Measurements from ENCODE around the gene BEST4.

BEST4 gene

DNA sequence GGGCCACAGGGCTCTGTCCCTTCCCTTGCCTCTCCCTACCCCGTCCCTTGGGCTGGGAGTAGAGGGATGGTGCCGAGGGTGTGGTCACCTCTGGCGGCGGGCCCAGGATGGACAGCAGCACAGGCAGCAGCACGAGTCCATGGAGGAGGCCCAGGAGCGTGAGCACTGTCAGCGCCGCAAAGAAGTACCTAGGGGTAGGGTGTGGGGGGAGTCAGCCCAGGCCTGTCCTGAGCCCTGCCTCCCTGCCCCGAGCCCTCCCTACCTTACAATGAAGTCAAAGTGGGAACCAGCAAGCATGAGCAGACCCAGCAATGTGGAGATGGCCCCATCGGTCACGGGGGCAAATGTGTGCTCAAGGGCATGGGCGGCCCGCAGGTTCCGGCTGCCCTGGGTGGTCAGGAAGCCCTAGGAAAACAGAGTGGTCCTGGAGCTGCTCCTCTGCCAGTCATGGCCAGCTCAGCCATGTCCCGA is 35.0 kb upstream of the BEST4 start:
- no peak for DNase-seq (ENCODE audit: low read depth)
- H3K4me3 ChIP-seq (ENCODE audit: low read depth, low read length): no peak overlapping the region
- TF ChIP-seq, protein P1, sequence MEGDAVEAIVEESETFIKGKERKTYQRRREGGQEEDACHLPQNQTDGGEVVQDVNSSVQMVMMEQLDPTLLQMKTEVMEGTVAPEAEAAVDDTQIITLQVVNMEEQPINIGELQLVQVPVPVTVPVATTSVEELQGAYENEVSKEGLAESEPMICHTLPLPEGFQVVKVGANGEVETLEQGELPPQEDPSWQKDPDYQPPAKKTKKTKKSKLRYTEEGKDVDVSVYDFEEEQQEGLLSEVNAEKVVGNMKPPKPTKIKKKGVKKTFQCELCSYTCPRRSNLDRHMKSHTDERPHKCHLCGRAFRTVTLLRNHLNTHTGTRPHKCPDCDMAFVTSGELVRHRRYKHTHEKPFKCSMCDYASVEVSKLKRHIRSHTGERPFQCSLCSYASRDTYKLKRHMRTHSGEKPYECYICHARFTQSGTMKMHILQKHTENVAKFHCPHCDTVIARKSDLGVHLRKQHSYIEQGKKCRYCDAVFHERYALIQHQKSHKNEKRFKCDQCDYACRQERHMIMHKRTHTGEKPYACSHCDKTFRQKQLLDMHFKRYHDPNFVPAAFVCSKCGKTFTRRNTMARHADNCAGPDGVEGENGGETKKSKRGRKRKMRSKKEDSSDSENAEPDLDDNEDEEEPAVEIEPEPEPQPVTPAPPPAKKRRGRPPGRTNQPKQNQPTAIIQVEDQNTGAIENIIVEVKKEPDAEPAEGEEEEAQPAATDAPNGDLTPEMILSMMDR (IDR thresholded peaks at IDR 0.05; ENCODE audit: control insufficient read depth, extremely low read depth, insufficient read depth): no peak

DNA sequence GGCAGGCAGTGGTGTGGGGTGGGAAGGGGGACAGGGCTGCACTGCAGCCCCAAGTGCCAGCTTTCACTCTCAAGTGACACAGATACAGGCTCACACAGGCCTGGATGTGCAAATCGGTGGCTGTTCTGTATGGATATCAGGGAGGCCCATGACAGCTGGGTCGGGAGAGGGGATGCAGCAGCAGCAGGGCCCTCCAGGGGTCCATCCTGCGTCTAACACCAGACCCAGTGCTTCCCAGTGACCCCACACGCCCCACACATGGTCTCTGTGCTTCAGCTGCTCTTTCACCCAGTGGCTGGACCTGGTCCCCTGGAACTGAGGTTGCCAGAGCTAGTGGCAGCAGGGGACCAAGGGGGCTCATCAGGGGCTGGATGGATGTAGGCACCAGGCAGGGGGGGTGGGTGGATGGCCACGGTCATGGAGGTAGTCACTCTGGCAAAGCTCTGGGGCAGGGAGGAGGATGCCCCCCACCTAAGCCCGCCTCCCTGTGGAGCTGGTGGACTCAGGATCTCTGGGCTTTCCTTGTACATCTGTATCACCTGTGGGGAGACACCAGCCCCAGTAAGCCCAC is 34.2 kb upstream of the BEST4 start:
- TF ChIP-seq, protein P1 (IDR thresholded peaks at IDR 0.05; ENCODE audit: control insufficient read depth, extremely low read depth, insufficient read depth): no peak
- DNase-seq (ENCODE audit: low read depth): no peak
- no peak overlapping the region for H3K4me3 ChIP-seq (ENCODE audit: low read depth, low read length)

GRCh38 chr1:44821240-44821715 is 33.3 kb upstream of the BEST4 start:
- TF ChIP-seq, protein P1 (IDR thresholded peaks at IDR 0.05; ENCODE audit: control insufficient read depth, extremely low read depth, insufficient read depth): no peak
- DNase-seq (ENCODE audit: low read depth): no peak
- no peak overlapping the region for H3K4me3 ChIP-seq (ENCODE audit: low read depth, low read length)

- H3K4me3 ChIP-seq (ENCODE audit: low read depth, low read length): peak overlapping the region; percentile 65
- DNase-seq (ENCODE audit: low read depth): no peak
- TF ChIP-seq, protein P1 (IDR thresholded peaks at IDR 0.05; ENCODE audit: control insufficient read depth, extremely low read depth, insufficient read depth): no peak
These were observed 32.6 kb upstream of the BEST4 start for GRCh38 chr1:44820328-44821239.

- H3K4me3 ChIP-seq (ENCODE audit: low read depth, low read length): peak overlapping the region; percentile 65
- TF ChIP-seq, protein P1 (IDR thresholded peaks at IDR 0.05; ENCODE audit: control insufficient read depth, extremely low read depth, insufficient read depth): no peak
- DNase-seq (ENCODE audit: low read depth): peak; percentile 72
These were observed 31.8 kb upstream of the BEST4 start for GRCh38 chr1:44819608-44820327.

DNA sequence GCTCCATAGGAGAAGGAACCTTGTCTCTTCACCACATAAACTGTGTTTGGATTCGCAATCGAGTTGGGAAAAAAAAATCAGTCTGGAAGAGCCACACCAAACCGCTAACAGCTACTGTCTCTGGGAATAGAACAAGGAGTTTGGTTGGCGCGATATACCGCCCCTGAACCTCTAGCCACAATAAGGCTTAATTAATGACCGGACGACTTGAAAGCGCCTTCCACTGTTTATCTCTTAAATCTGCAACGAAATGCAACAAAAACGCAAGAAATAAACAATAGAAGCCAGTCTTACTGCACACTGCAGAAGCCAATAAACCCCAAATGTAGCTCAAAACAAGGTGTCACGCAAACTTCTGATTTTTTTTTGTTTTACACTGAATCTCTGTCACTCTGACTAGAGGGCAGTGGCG is 31.2 kb upstream of the BEST4 start:
- TF ChIP-seq, protein P1 (IDR thresholded peaks at IDR 0.05; ENCODE audit: control insufficient read depth, extremely low read depth, insufficient read depth): no peak; the same call in 1 of the 2 replicates
- DNase-seq (ENCODE audit: low read depth): no peak
- peak overlapping the region; percentile 65 for H3K4me3 ChIP-seq (ENCODE audit: low read depth, low read length)

All from LNCaP clone FGC (cell line).